HCT116 (cell line): Measurements from ENCODE around the gene RETREG1. TPM values are rescaled to one million over a fixed set of nuclear protein-coding genes. Genes with fewer than 3 reads are reported as not detected.

ENCODE experiments used
- ATAC-seq: fragments of 200-7000 bp; cut with Tn5 transposase; 2 replicates; pipeline ENCODE4 v1.9.1; 2020; ENCODE audit warnings: mild to moderate bottlenecking, moderate library complexity
- BruUV-seq: library from RNA; stranded (reverse); fragments of 400-500 nt; replicated peaks from 2 replicates; lab custom pipeline; 2021; lab: Mats Ljungman, UMichigan
- CTCF ChIA-PET: fragments of 300-600 bp; sonication (Branson Sonifier 250); formaldehyde crosslinking; loops from one replicate; lab custom pipeline; 2021; ENCODE audit warnings: antibody characterized with exemption; lab: Charles Lee
- POLR2A ChIA-PET: fragments of 300-600, 350-600 bp; sonication (Branson Sonifier 250); formaldehyde crosslinking; loops from one replicate; lab custom pipeline; 2021; ENCODE audit warnings: antibody characterized with exemption; lab: Charles Lee
- RAD21 ChIA-PET, 2 experiments: fragments of 300-600 bp; sonication (Branson Sonifier 250); formaldehyde crosslinking; loops; one replicate each; lab custom pipeline; 2023; ENCODE audit warnings: low total read pairs in 2 of 2; ENCODE audit not compliant: uncharacterized antibody in 2 of 2, unreplicated experiment in 2 of 2, low non-redundant PET in 1 of 2; lab: Charles Lee
- DNase-seq: peaks from one replicate; pipeline ENCODE4 v3.0.0-alpha.2; 2010; ENCODE audit warnings: low read depth, low spot score
- H2AFZ ChIP-seq: fragments of 200-600 bp; shearing (Covaris generic), sonication (generic); 2 replicates; pipeline ENCODE4 v1.6.1; 2017; ENCODE audit warnings: low read depth, mixed run types, mixed read lengths, antibody characterized with exemption, low read length; ENCODE audit not compliant: poor library complexity, severe bottlenecking
- H3K27ac ChIP-seq: 2 replicates; pipeline ENCODE4 v1.5.1; 2012; ENCODE audit warnings: low read depth, low read length
- H3K27me3 ChIP-seq: fragments of 200-600 bp; sonication (generic); 2 replicates; pipeline ENCODE4 v1.6.1; 2016; ENCODE audit warnings: mixed run types, low read length, mixed read lengths; ENCODE audit not compliant: insufficient read depth
- H3K36me3 ChIP-seq, 2 experiments: fragments of 200-500 bp in 1 of 2; fragments of 200-600 bp in 1 of 2; sonication (Bioruptor generic) in 1 of 2; sonication (generic) in 1 of 2; 2 replicates each; pipeline versions ENCODE4 v1.5.1 to v1.6.1; 2014 to 2016; ENCODE audit warnings: low read length in 2 of 2, inconsistent platforms in 1 of 2, mixed read lengths in 1 of 2, mixed run types in 1 of 2; ENCODE audit not compliant: insufficient read depth in 2 of 2, control insufficient read depth in 1 of 2
- H3K4me1 ChIP-seq, 2 experiments: fragments of 200-600 bp in 1 of 2; sonication (generic) in 1 of 2; 2 replicates each; pipeline versions ENCODE4 v1.5.1 to v1.6.1; 2012 to 2017; ENCODE audit warnings: low read length in 2 of 2, inconsistent platforms in 1 of 2, mild to moderate bottlenecking in 1 of 2, mixed read lengths in 1 of 2, mixed run types in 1 of 2, moderate library complexity in 1 of 2; ENCODE audit not compliant: insufficient read depth in 2 of 2, control insufficient read depth in 1 of 2
- H3K4me2 ChIP-seq: fragments of 200-600 bp; sonication (generic); 2 replicates; pipeline ENCODE4 v1.6.1; 2017; ENCODE audit warnings: mixed run types, low read length, mixed read lengths
- H3K4me3 ChIP-seq, 2 experiments: fragments of 200-600 bp in 1 of 2; sonication (generic) in 1 of 2; replicated peaks in 1 of 2; 2 replicates each; pipeline ENCODE4 v1.5.1; 2011 to 2016; ENCODE audit warnings: low read length in 2 of 2, control low read depth in 1 of 2, low read depth in 1 of 2, mild to moderate bottlenecking in 1 of 2, mixed read lengths in 1 of 2, mixed run types in 1 of 2
- H3K79me2 ChIP-seq: fragments of 200-600 bp; sonication (generic); 2 replicates; pipeline ENCODE4 v1.6.1; 2017; ENCODE audit warnings: mild to moderate bottlenecking, mixed run types, low read length, moderate library complexity, mixed read lengths; ENCODE audit not compliant: insufficient read depth
- H3K9ac ChIP-seq: fragments of 200-600 bp; sonication (generic); 2 replicates; pipeline ENCODE4 v1.6.1; 2016; ENCODE audit warnings: low read length, mixed read lengths
- H3K9me2 ChIP-seq: fragments of 200-600 bp; sonication (generic), shearing (Covaris generic); 2 replicates; pipeline ENCODE4 v1.6.1; 2017; ENCODE audit warnings: mixed run types, mild to moderate bottlenecking, moderate library complexity; ENCODE audit not compliant: insufficient read depth
- H3K9me3 ChIP-seq, 2 experiments: fragments of 200-500 bp in 1 of 2; fragments of 200-600 bp in 1 of 2; sonication (Bioruptor generic) in 1 of 2; sonication (generic) in 1 of 2; 2 replicates each; pipeline ENCODE4 v1.6.1; 2014 to 2017; ENCODE audit warnings: low read length in 2 of 2, mixed read lengths in 2 of 2, inconsistent platforms in 1 of 2, low read depth in 1 of 2, mild to moderate bottlenecking in 1 of 2, mixed run types in 1 of 2, moderate library complexity in 1 of 2; ENCODE audit not compliant: control insufficient read depth in 1 of 2, insufficient read depth in 1 of 2
- H4K20me1 ChIP-seq: fragments of 200-600 bp; sonication (generic), shearing (Covaris generic); 2 replicates; pipeline ENCODE4 v1.6.1; 2017; ENCODE audit warnings: mixed run types, mild to moderate bottlenecking, moderate library complexity; ENCODE audit not compliant: insufficient read depth
- CBX3 ChIP-seq: IDR thresholded peaks from 2 replicates; pipeline ENCODE4 v1.6.1; 2012; ENCODE audit warnings: low read depth
- CEBPB ChIP-seq: IDR thresholded peaks from 2 replicates; pipeline ENCODE4 v1.6.1; 2012; ENCODE audit warnings: low read depth
- EGR1 ChIP-seq: IDR thresholded peaks from 2 replicates; pipeline ENCODE4 v1.6.1; 2012; ENCODE audit warnings: low read depth
- ELF1 ChIP-seq: IDR thresholded peaks from 2 replicates; pipeline ENCODE4 v1.6.1; 2012; ENCODE audit warnings: low read depth, borderline replicate concordance
- EZH2phosphoT487 ChIP-seq: fragments of 200-600 bp; IDR thresholded peaks from 2 replicates; pipeline ENCODE4 v1.6.1; 2018; ENCODE audit warnings: antibody characterized with exemption, borderline replicate concordance
- JUND ChIP-seq: IDR thresholded peaks from 2 replicates; pipeline ENCODE4 v1.6.1; 2012
- POLR2A ChIP-seq: IDR thresholded peaks from 2 replicates; pipeline ENCODE4 v1.7.0; 2011; ENCODE audit warnings: borderline replicate concordance; ENCODE audit not compliant: insufficient read depth, insufficient read length; ENCODE audit errors: extremely low read depth
- POLR2AphosphoS5 ChIP-seq: IDR thresholded peaks from 2 replicates; pipeline ENCODE4 v1.6.1; 2011; ENCODE audit warnings: mild to moderate bottlenecking, low read depth, low read length, moderate library complexity
- RAD21 ChIP-seq: IDR thresholded peaks from 2 replicates; pipeline ENCODE4 v1.6.1; 2012; ENCODE audit warnings: low read depth, mild to moderate bottlenecking
- SIN3A ChIP-seq: IDR thresholded peaks from 2 replicates; pipeline ENCODE4 v1.6.1; 2012; ENCODE audit warnings: low read depth
- SP1 ChIP-seq: IDR thresholded peaks from 2 replicates; pipeline ENCODE4 v1.6.1; 2012; ENCODE audit warnings: low read depth
- TCF7L2 ChIP-seq: IDR thresholded peaks from 2 replicates; pipeline ENCODE4 v1.7.0; 2011; ENCODE audit warnings: borderline replicate concordance, inconsistent platforms; ENCODE audit not compliant: insufficient read depth, insufficient read length; ENCODE audit errors: extremely low read depth
- ZFX ChIP-seq: fragments of 450-650 bp; IDR thresholded peaks from 2 replicates; pipeline ENCODE4 v1.6.1; 2017
- intact Hi-C: fragments of 100-400 bp; cut with micrococcal nuclease; formaldehyde crosslinking; loops from 2 replicates; pipeline ENCODE4 v1.10.0; 2022
- total RNA-seq: library from RNA; stranded (reverse); gene quantifications from one replicate; pipeline ENCODE4 v1.2.1, GENCODE V29; 2021; ENCODE audit not compliant: unreplicated experiment
- TF ChIP-seq, protein P1 (sequence below): IDR thresholded peaks from 2 replicates; pipeline ENCODE4 v1.6.1; 2012; ENCODE audit warnings: low read depth
- TF ChIP-seq, protein P2 (sequence below): IDR thresholded peaks from 2 replicates; pipeline ENCODE4 v1.6.1; 2011; ENCODE audit warnings: mild to moderate bottlenecking, low read length, moderate library complexity; ENCODE audit not compliant: insufficient replicate concordance; ENCODE audit errors: extremely low read depth

Gene RETREG1
- total RNA-seq, 1 experiment from 2014 or later: 6.0 TPM

DNA sequence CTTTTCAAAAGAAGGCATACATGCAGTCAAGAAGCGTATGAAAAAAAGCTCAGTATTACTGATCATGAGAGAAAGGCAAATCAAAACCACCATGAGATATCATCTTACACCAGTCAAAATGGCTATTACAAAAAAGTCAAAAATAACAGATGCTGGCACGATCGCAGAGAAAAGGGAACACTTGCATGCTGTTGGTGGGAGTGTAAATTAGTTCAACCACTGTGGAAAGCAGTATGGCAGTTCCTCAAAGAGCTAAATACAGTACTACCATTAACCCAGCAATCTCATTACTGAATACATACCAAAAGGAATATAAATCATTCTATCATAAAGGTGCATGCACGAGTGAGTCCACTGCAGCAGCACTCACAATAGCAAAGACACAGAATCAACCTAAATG, 24.5 kb downstream of the RETREG1 start:
- Histone ChIP-seq H3K36me3 (no peaks in the 10 kb centered on the region), H3K27ac (no peak overlapping the region), H3K27me3 (no peaks in the 10 kb centered on the region), H2AFZ (no peak overlapping the region), H3K4me1 (no peaks in the 10 kb centered on the region; a peak in 1 of 4 replicates), H4K20me1 (no peaks in the 10 kb centered on the region), H3K9me2 (no peaks in the 10 kb centered on the region), H3K4me3 (no peak overlapping the region), H3K9ac (no peak overlapping the region), H3K79me2 (no peaks in the 10 kb centered on the region), H3K9me3 (no peaks in the 10 kb centered on the region), H3K4me2 (no peak overlapping the region)
- intact Hi-C loops: no loop called here
- POLR2A ChIA-PET: no interaction called here
- DNase-seq (no peak), ATAC-seq (no peak)
- TF ChIP-seq POLR2A (no peak), ZFX (no peak), TCF7L2 (no peak), EGR1 (no peak), POLR2AphosphoS5 (no peak), SP1 (no peak), CBX3 (no peak), JUND (no peak), SIN3A (no peak), CEBPB (no peak), EZH2phosphoT487 (no peak), RAD21 (no peak), ELF1 (no peak)
- TF ChIP-seq, protein P1, sequence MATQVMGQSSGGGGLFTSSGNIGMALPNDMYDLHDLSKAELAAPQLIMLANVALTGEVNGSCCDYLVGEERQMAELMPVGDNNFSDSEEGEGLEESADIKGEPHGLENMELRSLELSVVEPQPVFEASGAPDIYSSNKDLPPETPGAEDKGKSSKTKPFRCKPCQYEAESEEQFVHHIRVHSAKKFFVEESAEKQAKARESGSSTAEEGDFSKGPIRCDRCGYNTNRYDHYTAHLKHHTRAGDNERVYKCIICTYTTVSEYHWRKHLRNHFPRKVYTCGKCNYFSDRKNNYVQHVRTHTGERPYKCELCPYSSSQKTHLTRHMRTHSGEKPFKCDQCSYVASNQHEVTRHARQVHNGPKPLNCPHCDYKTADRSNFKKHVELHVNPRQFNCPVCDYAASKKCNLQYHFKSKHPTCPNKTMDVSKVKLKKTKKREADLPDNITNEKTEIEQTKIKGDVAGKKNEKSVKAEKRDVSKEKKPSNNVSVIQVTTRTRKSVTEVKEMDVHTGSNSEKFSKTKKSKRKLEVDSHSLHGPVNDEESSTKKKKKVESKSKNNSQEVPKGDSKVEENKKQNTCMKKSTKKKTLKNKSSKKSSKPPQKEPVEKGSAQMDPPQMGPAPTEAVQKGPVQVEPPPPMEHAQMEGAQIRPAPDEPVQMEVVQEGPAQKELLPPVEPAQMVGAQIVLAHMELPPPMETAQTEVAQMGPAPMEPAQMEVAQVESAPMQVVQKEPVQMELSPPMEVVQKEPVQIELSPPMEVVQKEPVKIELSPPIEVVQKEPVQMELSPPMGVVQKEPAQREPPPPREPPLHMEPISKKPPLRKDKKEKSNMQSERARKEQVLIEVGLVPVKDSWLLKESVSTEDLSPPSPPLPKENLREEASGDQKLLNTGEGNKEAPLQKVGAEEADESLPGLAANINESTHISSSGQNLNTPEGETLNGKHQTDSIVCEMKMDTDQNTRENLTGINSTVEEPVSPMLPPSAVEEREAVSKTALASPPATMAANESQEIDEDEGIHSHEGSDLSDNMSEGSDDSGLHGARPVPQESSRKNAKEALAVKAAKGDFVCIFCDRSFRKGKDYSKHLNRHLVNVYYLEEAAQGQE: no peak
- TF ChIP-seq, protein P2, sequence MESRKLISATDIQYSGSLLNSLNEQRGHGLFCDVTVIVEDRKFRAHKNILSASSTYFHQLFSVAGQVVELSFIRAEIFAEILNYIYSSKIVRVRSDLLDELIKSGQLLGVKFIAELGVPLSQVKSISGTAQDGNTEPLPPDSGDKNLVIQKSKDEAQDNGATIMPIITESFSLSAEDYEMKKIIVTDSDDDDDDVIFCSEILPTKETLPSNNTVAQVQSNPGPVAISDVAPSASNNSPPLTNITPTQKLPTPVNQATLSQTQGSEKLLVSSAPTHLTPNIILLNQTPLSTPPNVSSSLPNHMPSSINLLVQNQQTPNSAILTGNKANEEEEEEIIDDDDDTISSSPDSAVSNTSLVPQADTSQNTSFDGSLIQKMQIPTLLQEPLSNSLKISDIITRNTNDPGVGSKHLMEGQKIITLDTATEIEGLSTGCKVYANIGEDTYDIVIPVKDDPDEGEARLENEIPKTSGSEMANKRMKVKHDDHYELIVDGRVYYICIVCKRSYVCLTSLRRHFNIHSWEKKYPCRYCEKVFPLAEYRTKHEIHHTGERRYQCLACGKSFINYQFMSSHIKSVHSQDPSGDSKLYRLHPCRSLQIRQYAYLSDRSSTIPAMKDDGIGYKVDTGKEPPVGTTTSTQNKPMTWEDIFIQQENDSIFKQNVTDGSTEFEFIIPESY: no peak
- RAD21 ChIA-PET: no interaction called here
- no TSS peak for BruUV-seq
- CTCF ChIA-PET: no interaction called here
